Kidney glomerular epithelial cell (primary cell): ENCODE results near the gene MEF2A.
"Not testable (repeated sequence)": the region's sequence is repeated elsewhere in the genome, so short reads cannot be mapped to it uniquely, and the experiment has no call there.

ENCODE experiments used
- DNase-seq: peaks from one replicate; lab custom pipeline; 2025; lab: John Stamatoyannopoulos, UW

Gene MEF2A

GRCh38 chr15:99565299-99566156 is at the start of gene MEF2A:
MEF2A (plus strand) TSS chr15:99565984; CDS start chr15:99633120, 67,136 bp downstream.
- DNase-seq: peak; percentile 76

GRCh38 chr15:99518191-99518590 is 47.6 kb upstream of the MEF2A start:
- DNase-seq: no peak

- DNase-seq: not testable (repeated sequence)
Measured at GRCh38 chr15:99519366-99519765, 46.4 kb upstream of the MEF2A start.

- DNase-seq: no peak
Measured at GRCh38 chr15:99522288-99522687, 43.5 kb upstream of the MEF2A start.

GRCh38 chr15:99526176-99526575 is 39.6 kb upstream of the MEF2A start:
- DNase-seq: no peak

- no peak for DNase-seq
Measured at GRCh38 chr15:99526671-99527070, 39.1 kb upstream of the MEF2A start.

- peak; percentile 72 for DNase-seq
Measured at GRCh38 chr15:99536422-99537040, 29.3 kb upstream of the MEF2A start.

GRCh38 chr15:99537344-99537743 is 28.4 kb upstream of the MEF2A start:
- no peak for DNase-seq

- DNase-seq: no peak
Measured at GRCh38 chr15:99538261-99538660, 27.5 kb upstream of the MEF2A start.

- DNase-seq: no peak
Measured at GRCh38 chr15:99542828-99543227, 23.0 kb upstream of the MEF2A start.

- DNase-seq: no peak
Measured at GRCh38 chr15:99545605-99546004, 20.2 kb upstream of the MEF2A start.

GRCh38 chr15:99546441-99547100 is 19.2 kb upstream of the MEF2A start:
- no peak for DNase-seq

- no peak for DNase-seq
Measured at GRCh38 chr15:99547517-99547916, 18.3 kb upstream of the MEF2A start.

- no peak for DNase-seq
Measured at GRCh38 chr15:99550077-99550476, 15.7 kb upstream of the MEF2A start.

GRCh38 chr15:99552111-99552510 is 13.7 kb upstream of the MEF2A start:
- DNase-seq: no peak

- DNase-seq: no peak
Measured at GRCh38 chr15:99554880-99555488, 10.8 kb upstream of the MEF2A start.

- no peak for DNase-seq
Measured at GRCh38 chr15:99556011-99556410, 9.8 kb upstream of the MEF2A start.

- DNase-seq: no peak
Measured at GRCh38 chr15:99556578-99556977, 9.2 kb upstream of the MEF2A start.

- no peak for DNase-seq
Measured at GRCh38 chr15:99558084-99558483, 7.7 kb upstream of the MEF2A start.

- no peak for DNase-seq
Measured at GRCh38 chr15:99558571-99558970, 7.2 kb upstream of the MEF2A start.

- no peak for DNase-seq
Measured at GRCh38 chr15:99561476-99562230, 4.1 kb upstream of the MEF2A start.

GRCh38 chr15:99562238-99562637 is 3.5 kb upstream of the MEF2A start:
- no peak for DNase-seq
